ENCODE measurements around the gene ZNF311.

DNA sequence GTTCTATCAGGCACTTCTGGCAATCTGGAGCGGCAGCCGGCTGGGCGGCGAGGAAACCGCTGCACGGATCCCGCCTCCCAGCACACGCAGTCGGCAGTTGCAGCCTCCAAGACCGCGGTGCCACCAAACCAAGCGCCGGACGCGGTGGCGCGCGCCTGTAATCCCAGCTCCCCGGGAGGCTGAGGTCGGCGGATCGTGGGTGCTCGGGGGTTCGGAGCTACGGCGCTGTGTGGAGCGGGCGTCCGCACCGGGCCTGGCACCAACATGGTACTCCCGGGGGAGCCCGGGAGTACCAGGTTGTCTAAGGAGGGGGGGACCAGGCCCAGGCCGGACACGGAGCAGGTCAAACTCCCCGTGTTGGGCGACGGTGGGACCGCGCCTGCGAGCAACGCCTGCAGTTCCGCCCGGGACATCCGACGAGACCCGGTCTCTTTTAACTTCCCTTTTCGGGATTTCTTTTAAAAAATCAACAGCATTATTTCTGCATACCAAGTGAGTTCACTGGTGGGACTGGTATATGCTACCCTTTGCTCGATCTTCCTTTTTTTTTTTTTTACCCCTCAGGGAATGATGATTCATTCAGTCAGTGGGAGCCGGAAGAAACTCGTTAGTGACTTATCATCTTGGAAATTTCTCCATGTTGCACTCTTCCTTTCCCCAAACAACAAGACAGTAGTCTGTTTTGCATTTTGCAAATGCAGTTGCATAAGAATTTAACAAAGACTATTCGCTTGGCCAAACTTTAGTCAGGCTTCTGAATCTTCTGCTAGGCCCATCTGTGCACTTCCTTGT lies 27.6 kb downstream of the ZNF311 start:
- TF ChIP-seq CTCF (CRISPR knock-in tag; IDR thresholded peaks at IDR 0.05) (no peak), SMAD3 (CRISPR knock-in tag; IDR thresholded peaks at IDR 0.05) (no peak), KLF12 (CRISPR knock-in tag; IDR thresholded peaks at IDR 0.05; ENCODE audit: borderline replicate concordance) (no peak), SOX6 (IDR thresholded peaks at IDR 0.05) (no peak), SOX6 (CRISPR knock-in tag; IDR thresholded peaks at IDR 0.05) (no peak), PHF5A (CRISPR knock-in tag; IDR thresholded peaks at IDR 0.05; ENCODE audit: low read depth, unreplicated experiment) (no peak), PCBP1 (IDR thresholded peaks at IDR 0.05; ENCODE audit: borderline replicate concordance, low read depth, low read length) (no peak), IRX3 (CRISPR knock-in tag; IDR thresholded peaks at IDR 0.05; ENCODE audit: borderline replicate concordance, low read depth) (no peak), KLF9 (CRISPR knock-in tag; IDR thresholded peaks at IDR 0.05; ENCODE audit: low read depth) (no peak), NPAS2 (CRISPR knock-in tag; IDR thresholded peaks at IDR 0.05; ENCODE audit: borderline replicate concordance) (no peak), ZFP1 (CRISPR knock-in tag; IDR thresholded peaks at IDR 0.05) (no peak), RNF219 (CRISPR knock-in tag; IDR thresholded peaks at IDR 0.05) (no peak)
- TF ChIP-seq, protein P1, sequence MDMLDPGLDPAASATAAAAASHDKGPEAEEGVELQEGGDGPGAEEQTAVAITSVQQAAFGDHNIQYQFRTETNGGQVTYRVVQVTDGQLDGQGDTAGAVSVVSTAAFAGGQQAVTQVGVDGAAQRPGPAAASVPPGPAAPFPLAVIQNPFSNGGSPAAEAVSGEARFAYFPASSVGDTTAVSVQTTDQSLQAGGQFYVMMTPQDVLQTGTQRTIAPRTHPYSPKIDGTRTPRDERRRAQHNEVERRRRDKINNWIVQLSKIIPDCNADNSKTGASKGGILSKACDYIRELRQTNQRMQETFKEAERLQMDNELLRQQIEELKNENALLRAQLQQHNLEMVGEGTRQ (IDR thresholded peaks at IDR 0.05; ENCODE audit: low read depth, low read length) = no peak
- TF ChIP-seq, protein P1 (CRISPR knock-in tag; IDR thresholded peaks at IDR 0.05; ENCODE audit: borderline replicate concordance) = no peak
- TF ChIP-seq, protein P2, sequence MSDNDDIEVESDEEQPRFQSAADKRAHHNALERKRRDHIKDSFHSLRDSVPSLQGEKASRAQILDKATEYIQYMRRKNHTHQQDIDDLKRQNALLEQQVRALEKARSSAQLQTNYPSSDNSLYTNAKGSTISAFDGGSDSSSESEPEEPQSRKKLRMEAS (IDR thresholded peaks at IDR 0.05) = no peak
